Caco-2 (cell line): ENCODE results near the gene PDE5A. TPM values are rescaled to one million over a fixed set of nuclear protein-coding genes. Genes with fewer than 3 reads are reported as not detected.
"Not testable (repeated sequence)": the region's sequence is repeated elsewhere in the genome, so short reads cannot be mapped to it uniquely, and the experiment has no call there.

Experiments used
- BruUV-seq: library from RNA; stranded (reverse); fragments of 400-500 nt; replicated peaks from 2 replicates; lab custom pipeline; 2021; lab: Mats Ljungman, UMichigan
- CTCF ChIA-PET: fragments of 300-600 bp; sonication (Branson Sonifier 250); formaldehyde crosslinking; loops from one replicate; lab custom pipeline; 2022; ENCODE audit warnings: antibody characterized with exemption; lab: Charles Lee
- POLR2A ChIA-PET: fragments of 300-600 bp; sonication (Branson Sonifier 250); formaldehyde crosslinking; loops from one replicate; lab custom pipeline; 2022; ENCODE audit warnings: antibody characterized with exemption; lab: Charles Lee
- DNase-seq, 2 experiments: peaks; one replicate each; pipeline versions ENCODE4 v3.0.0 to v3.0.0-alpha.2; 2020 to 2022
- H3K27me3 ChIP-seq: replicated peaks from 2 replicates; pipeline ENCODE4 v1.6.0; 2011; ENCODE audit warnings: low read length; ENCODE audit not compliant: control insufficient read depth, insufficient read depth
- H3K36me3 ChIP-seq: 2 replicates; pipeline ENCODE4 v1.5.1; 2011; ENCODE audit warnings: low read length; ENCODE audit not compliant: control insufficient read depth, insufficient read depth
- H3K4me1 ChIP-seq: fragments of 250-450 bp; sonication (Bioruptor Pico); 2 replicates; pipeline ENCODE4 v1.5.1; 2020; ENCODE audit warnings: mild to moderate bottlenecking
- H3K4me3 ChIP-seq: 2 replicates; pipeline ENCODE4 v1.5.1; 2011; ENCODE audit warnings: low read depth, mild to moderate bottlenecking, control low read depth, low read length
- H3K9me3 ChIP-seq: fragments of 250-450 bp; sonication (Bioruptor Pico); 2 replicates; pipeline ENCODE4 v1.5.1; 2020; ENCODE audit warnings: mild to moderate bottlenecking, moderate library complexity
- H3K27ac Mint-ChIP-seq: one replicate; pipeline ENCODE4 v1.8.0; 2022; ENCODE audit warnings: mixed read lengths; ENCODE audit not compliant: unreplicated experiment
- H3K27me3 Mint-ChIP-seq: one replicate; pipeline ENCODE4 v1.8.0; 2022; ENCODE audit warnings: mixed read lengths; ENCODE audit not compliant: insufficient read depth, unreplicated experiment
- H3K36me3 Mint-ChIP-seq: one replicate; pipeline ENCODE4 v1.8.0; 2022; ENCODE audit warnings: mild to moderate bottlenecking, mixed read lengths; ENCODE audit not compliant: insufficient read depth, unreplicated experiment
- H3K4me1 Mint-ChIP-seq: one replicate; pipeline ENCODE4 v1.8.0; 2022; ENCODE audit warnings: low read depth, mixed read lengths; ENCODE audit not compliant: unreplicated experiment
- H3K4me3 Mint-ChIP-seq: one replicate; pipeline ENCODE4 v1.8.0; 2022; ENCODE audit warnings: mild to moderate bottlenecking, moderate library complexity, mixed read lengths; ENCODE audit not compliant: unreplicated experiment
- H3K9me3 Mint-ChIP-seq: one replicate; pipeline ENCODE4 v1.8.0; 2022; ENCODE audit warnings: mixed read lengths; ENCODE audit not compliant: unreplicated experiment
- intact Hi-C: fragments of 100-400 bp; cut with micrococcal nuclease; formaldehyde crosslinking; loops from one replicate; pipeline ENCODE4 v1.10.0; 2022; ENCODE audit not compliant: unreplicated experiment
- total RNA-seq: library from RNA; stranded (reverse); gene quantifications from 2 replicates; pipeline ENCODE4 v1.2.3, GENCODE V29; 2022
- TF ChIP-seq, protein P1 (sequence below), 2 experiments: fragments of 200-600 bp in 1 of 2; IDR thresholded peaks; 1 replicate in 1 of 2; 2 replicates in 1 of 2; pipeline versions ENCODE4 v1.5.1 to v1.8.0; 2011 to 2022; ENCODE audit warnings: antibody characterized with exemption in 1 of 2, control low read depth in 1 of 2, inconsistent platforms in 1 of 2, low read depth in 1 of 2, low read length in 1 of 2, mild to moderate bottlenecking in 1 of 2, moderate library complexity in 1 of 2; ENCODE audit not compliant: insufficient read depth in 1 of 2, severe bottlenecking in 1 of 2, unreplicated experiment in 1 of 2

PDE5A gene
- total RNA-seq, 1 experiment from 2014 or later = 7.9 TPM

GRCh38 chr4:119638359-119638758 is 9.8 kb upstream of the PDE5A start:
- CTCF ChIA-PET = no interaction called here
- H3K27me3 Mint-ChIP-seq = no peaks in the 10 kb centered on the region

DNA sequence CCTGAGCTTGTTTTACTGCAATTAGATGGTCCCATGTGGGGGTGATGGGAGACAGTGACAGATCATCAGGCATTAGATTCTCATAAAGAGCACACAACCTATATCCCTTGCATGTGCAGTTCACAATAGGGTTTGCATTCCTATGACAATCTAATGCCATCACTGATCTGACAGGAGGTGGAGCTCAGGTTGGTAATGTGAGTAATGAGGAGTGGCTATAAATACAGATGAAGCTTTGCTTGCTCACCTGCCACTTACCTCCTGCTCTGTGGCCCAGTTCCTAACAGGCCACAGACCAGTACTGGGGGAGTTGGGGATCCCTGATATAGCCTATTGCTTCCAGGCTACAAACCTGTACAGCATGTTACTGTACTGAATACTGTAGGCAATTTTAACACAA is 8.2 kb upstream of the PDE5A start:
- H3K27ac Mint-ChIP-seq, H3K9me3 Mint-ChIP-seq, H3K27me3 ChIP-seq, DNase-seq, H3K36me3 ChIP-seq, H3K4me1 Mint-ChIP-seq, H3K27me3 Mint-ChIP-seq, BruUV-seq, CTCF ChIA-PET, H3K9me3 ChIP-seq, H3K4me3 ChIP-seq, H3K36me3 Mint-ChIP-seq, H3K4me1 ChIP-seq, POLR2A ChIA-PET, H3K4me3 Mint-ChIP-seq, intact Hi-C loops: not testable (repeated sequence)

More at GRCh38 chr4:119638359-119638758, 9.8 kb upstream of the PDE5A start:
- Histone ChIP-seq H3K9me3 (no peaks in the 10 kb centered on the region), H3K36me3 (no peaks in the 10 kb centered on the region), H3K4me3 (no peak overlapping the region), H3K27me3 (no peaks in the 10 kb centered on the region), H3K4me1 (peaks cover 7% of the 10 kb centered on the region)
- H3K4me3 Mint-ChIP-seq = no peak overlapping the region
- DNase-seq = no peak
- POLR2A ChIA-PET = no interaction called here
- H3K27ac Mint-ChIP-seq = no peak overlapping the region
- no peaks in the 10 kb centered on the region for H3K4me1 Mint-ChIP-seq
- BruUV-seq = no TSS peak
- TF ChIP-seq, protein P1, sequence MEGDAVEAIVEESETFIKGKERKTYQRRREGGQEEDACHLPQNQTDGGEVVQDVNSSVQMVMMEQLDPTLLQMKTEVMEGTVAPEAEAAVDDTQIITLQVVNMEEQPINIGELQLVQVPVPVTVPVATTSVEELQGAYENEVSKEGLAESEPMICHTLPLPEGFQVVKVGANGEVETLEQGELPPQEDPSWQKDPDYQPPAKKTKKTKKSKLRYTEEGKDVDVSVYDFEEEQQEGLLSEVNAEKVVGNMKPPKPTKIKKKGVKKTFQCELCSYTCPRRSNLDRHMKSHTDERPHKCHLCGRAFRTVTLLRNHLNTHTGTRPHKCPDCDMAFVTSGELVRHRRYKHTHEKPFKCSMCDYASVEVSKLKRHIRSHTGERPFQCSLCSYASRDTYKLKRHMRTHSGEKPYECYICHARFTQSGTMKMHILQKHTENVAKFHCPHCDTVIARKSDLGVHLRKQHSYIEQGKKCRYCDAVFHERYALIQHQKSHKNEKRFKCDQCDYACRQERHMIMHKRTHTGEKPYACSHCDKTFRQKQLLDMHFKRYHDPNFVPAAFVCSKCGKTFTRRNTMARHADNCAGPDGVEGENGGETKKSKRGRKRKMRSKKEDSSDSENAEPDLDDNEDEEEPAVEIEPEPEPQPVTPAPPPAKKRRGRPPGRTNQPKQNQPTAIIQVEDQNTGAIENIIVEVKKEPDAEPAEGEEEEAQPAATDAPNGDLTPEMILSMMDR (IDR thresholded peaks at IDR 0.05; ENCODE audit: insufficient read depth in 1 of 2, low read depth in 1 of 2, low read length in 1 of 2, severe bottlenecking in 1 of 2, unreplicated experiment in 1 of 2) = no peak
- no peaks in the 10 kb centered on the region for H3K36me3 Mint-ChIP-seq
- H3K9me3 Mint-ChIP-seq = no peaks in the 10 kb centered on the region
- intact Hi-C loops = no loop called here

GRCh38 chr4:119632216-119632615 is 3.6 kb upstream of the PDE5A start:
- Histone ChIP-seq H3K9me3 (no peaks in the 10 kb centered on the region), H3K36me3 (no peaks in the 10 kb centered on the region), H3K27me3 (no peaks in the 10 kb centered on the region), H3K4me1 (no peaks in the 10 kb centered on the region; the same call in 1 of the 2 replicates), H3K4me3 (no peak overlapping the region)
- DNase-seq = no peak
- Mint-ChIP-seq H3K36me3 (no peaks in the 10 kb centered on the region), H3K27ac (no peak overlapping the region), H3K4me1 (peaks cover 5% of the 10 kb centered on the region), H3K9me3 (no peaks in the 10 kb centered on the region), H3K27me3 (no peaks in the 10 kb centered on the region), H3K4me3 (no peak overlapping the region)
- CTCF ChIA-PET = no interaction called here
- no TSS peak for BruUV-seq
- POLR2A ChIA-PET = no interaction called here
- TF ChIP-seq, protein P1 (IDR thresholded peaks at IDR 0.05; ENCODE audit: insufficient read depth in 1 of 2, low read depth in 1 of 2, low read length in 1 of 2, severe bottlenecking in 1 of 2, unreplicated experiment in 1 of 2) = no peak
- intact Hi-C loops = no loop called here
